Mesothelial cell of epicardium (in vitro differentiated cells): Measurements from ENCODE around the gene SNX15. TPM values are rescaled to one million over a fixed set of nuclear protein-coding genes. Genes with fewer than 3 reads are reported as not detected.

ENCODE experiments used
- DNase-seq, 2 experiments: peaks; one replicate each; pipeline ENCODE4 v3.0.0; 2021; ENCODE audit warnings: low spot score in 2 of 2; ENCODE audit not compliant: unreplicated experiment in 2 of 2
- H3K27ac Mint-ChIP-seq: 2 replicates; pipeline ENCODE4 v1.8.0; 2021; ENCODE audit warnings: mixed read lengths
- H3K27me3 Mint-ChIP-seq: 2 replicates; pipeline ENCODE4 v1.8.0; 2021; ENCODE audit warnings: low read depth, mixed read lengths
- H3K36me3 Mint-ChIP-seq: 2 replicates; pipeline ENCODE4 v1.8.0; 2021; ENCODE audit warnings: mixed read lengths
- H3K4me1 Mint-ChIP-seq: 2 replicates; pipeline ENCODE4 v1.8.0; 2021; ENCODE audit warnings: mixed read lengths
- H3K4me3 Mint-ChIP-seq: 2 replicates; pipeline ENCODE4 v1.8.0; 2021; ENCODE audit warnings: mild to moderate bottlenecking, moderate library complexity, mixed read lengths
- H3K9me3 Mint-ChIP-seq: 2 replicates; pipeline ENCODE4 v1.8.0; 2021; ENCODE audit warnings: mixed read lengths
- total RNA-seq: library from RNA; stranded (reverse); gene quantifications from 3 replicates; pipeline ENCODE4 v1.2.1, GENCODE V29; 2021
- TF ChIP-seq, protein P1 (sequence below): fragments of 200-600 bp; sonication (generic); IDR thresholded peaks from one replicate; pipeline ENCODE4 v1.5.0; 2021; ENCODE audit warnings: antibody characterized with exemption; ENCODE audit not compliant: unreplicated experiment

Gene SNX15
- total RNA-seq, 1 donor from 2014 or later, result 19.2 TPM

DNA sequence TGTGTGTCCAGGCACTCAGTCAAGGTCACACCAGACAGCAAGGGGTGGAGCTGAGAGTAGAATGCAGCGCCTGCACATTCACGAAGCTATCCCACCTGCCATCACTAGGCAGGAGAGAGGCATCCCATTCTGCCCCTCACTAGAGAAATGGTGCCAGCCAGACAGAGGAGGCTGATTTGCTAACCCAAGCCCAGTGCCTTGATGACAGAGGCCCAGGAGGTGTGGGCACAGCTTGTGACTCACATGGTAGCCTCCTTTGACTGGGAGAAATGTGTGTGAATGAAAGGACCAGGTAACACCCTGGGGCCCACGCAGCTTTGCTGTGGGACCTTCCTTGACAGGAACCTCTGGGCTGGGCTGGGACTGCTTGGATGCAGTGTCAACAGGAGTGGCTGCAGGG, 36.3 kb downstream of the SNX15 start:
- no peaks in the 10 kb centered on the region for H3K36me3 Mint-ChIP-seq
- no peak overlapping the region for H3K4me3 Mint-ChIP-seq
- no peaks in the 10 kb centered on the region for H3K4me1 Mint-ChIP-seq
- H3K9me3 Mint-ChIP-seq, result no peaks in the 10 kb centered on the region
- H3K27ac Mint-ChIP-seq, result no peak overlapping the region
- DNase-seq, result no peak
- TF ChIP-seq, protein P1, sequence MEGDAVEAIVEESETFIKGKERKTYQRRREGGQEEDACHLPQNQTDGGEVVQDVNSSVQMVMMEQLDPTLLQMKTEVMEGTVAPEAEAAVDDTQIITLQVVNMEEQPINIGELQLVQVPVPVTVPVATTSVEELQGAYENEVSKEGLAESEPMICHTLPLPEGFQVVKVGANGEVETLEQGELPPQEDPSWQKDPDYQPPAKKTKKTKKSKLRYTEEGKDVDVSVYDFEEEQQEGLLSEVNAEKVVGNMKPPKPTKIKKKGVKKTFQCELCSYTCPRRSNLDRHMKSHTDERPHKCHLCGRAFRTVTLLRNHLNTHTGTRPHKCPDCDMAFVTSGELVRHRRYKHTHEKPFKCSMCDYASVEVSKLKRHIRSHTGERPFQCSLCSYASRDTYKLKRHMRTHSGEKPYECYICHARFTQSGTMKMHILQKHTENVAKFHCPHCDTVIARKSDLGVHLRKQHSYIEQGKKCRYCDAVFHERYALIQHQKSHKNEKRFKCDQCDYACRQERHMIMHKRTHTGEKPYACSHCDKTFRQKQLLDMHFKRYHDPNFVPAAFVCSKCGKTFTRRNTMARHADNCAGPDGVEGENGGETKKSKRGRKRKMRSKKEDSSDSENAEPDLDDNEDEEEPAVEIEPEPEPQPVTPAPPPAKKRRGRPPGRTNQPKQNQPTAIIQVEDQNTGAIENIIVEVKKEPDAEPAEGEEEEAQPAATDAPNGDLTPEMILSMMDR, result no peak
- H3K27me3 Mint-ChIP-seq, result peaks cover 4% of the 10 kb centered on the region

DNA sequence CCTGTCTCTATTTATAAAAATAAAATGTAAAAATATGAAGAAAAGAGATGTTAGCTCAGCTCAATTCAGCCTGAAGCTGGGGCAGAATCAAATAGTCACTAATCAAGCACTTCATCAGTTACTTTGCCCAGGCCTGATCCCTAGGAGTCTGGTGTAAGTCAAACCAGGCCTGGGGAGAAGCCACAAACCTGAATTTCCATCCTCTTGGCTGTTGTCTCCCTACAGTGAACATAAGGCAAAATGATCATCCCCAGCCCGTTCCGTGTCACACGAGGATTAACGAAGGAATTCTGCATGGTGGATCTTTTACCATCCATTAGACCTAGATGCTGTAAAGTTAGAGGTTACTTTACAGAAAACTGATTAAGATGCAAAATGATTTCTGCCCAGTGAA, 37.6 kb downstream of the SNX15 start:
- H3K27ac Mint-ChIP-seq, result no peak overlapping the region
- H3K4me1 Mint-ChIP-seq, result no peaks in the 10 kb centered on the region
- TF ChIP-seq, protein P1, result no peak

DNA sequence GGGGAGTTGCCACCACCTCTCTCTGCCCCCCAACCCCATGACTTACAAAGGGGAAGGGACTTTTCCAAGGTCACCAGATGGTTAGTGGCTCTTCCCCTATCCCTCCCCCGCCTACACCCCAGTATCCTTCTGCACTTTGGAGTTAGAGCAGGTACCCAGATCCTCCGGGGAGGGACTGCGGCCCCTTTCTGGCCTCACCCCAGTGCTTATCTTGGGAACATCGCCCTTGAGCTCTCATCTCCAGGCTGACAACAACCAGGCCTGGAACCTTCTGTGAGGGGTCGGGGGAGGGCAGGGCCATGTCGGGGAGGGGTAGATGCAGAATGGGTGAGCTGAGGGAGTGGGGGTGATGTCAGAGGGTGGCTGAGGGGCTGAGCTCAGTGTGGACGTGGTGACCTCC, 38.6 kb downstream of the SNX15 start:
- DNase-seq, result no peak
- H3K4me1 Mint-ChIP-seq, result no peaks in the 10 kb centered on the region
- TF ChIP-seq, protein P1, result no peak
- no peaks in the 10 kb centered on the region for H3K9me3 Mint-ChIP-seq
- H3K27me3 Mint-ChIP-seq, result peaks cover 2% of the 10 kb centered on the region
- no peak overlapping the region for H3K27ac Mint-ChIP-seq
- H3K4me3 Mint-ChIP-seq, result no peak overlapping the region
- no peaks in the 10 kb centered on the region for H3K36me3 Mint-ChIP-seq

More for the DNA sequence above, 37.6 kb downstream of the SNX15 start:
- DNase-seq, result no peak
- Mint-ChIP-seq H3K36me3 (no peaks in the 10 kb centered on the region), H3K9me3 (no peaks in the 10 kb centered on the region), H3K4me3 (no peak overlapping the region), H3K27me3 (peaks cover 2% of the 10 kb centered on the region)

DNA sequence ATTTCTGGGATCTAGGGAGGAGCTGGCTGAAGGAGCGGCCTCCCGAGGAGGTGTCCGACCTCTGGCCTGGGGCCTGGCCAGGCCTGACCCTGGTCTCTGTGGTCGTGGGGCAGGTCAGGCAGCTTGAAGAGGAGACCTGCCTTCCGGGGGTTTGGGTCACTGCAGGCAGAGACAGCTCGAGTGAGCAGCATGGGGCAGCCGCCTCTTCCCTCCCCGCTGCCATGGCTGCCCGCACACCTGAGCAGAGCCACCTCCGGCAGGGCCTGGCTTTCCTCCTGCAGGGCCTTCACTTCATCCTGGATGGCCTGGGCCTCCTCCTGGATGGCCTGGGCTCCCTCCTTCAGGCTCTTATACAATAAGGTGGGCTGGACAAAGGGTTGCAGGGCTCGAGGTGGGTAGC, 39.1 kb downstream of the SNX15 start:
- Mint-ChIP-seq H3K4me3 (no peak overlapping the region), H3K4me1 (no peaks in the 10 kb centered on the region), H3K36me3 (no peaks in the 10 kb centered on the region), H3K27ac (no peak overlapping the region), H3K27me3 (peaks cover 2% of the 10 kb centered on the region), H3K9me3 (no peaks in the 10 kb centered on the region)
- TF ChIP-seq, protein P1, result no peak
- DNase-seq, result no peak

DNA sequence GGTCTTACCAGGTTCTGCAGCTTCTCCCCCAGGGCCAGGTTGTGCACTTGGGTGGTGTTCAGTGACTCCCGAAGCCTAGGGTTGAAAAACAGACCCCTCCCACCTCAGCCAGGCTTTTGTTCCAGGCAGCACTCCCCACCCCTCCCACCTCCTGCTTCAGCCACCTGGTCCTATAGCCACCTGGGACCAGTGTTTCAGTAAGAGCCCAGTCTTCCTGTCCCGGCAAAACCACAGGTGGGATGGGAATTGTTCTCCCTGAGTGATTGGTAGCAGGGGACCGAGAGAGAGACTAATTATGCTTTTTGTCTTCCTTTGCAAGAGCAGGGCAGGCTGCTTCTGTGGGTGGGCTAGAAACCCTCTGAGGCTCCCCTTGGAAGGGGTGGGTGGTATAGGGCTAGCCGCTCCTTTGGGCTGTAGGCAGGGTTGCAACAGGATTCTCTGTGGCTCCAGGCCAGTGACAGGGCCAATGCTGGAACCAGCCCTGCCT, 39.6 kb downstream of the SNX15 start:
- no peaks in the 10 kb centered on the region for H3K36me3 Mint-ChIP-seq
- H3K4me1 Mint-ChIP-seq, result no peaks in the 10 kb centered on the region
- no peak for DNase-seq
- peaks cover 2% of the 10 kb centered on the region for H3K27me3 Mint-ChIP-seq
- H3K27ac Mint-ChIP-seq, result no peak overlapping the region
- no peak overlapping the region for H3K4me3 Mint-ChIP-seq
- no peaks in the 10 kb centered on the region for H3K9me3 Mint-ChIP-seq
- TF ChIP-seq, protein P1, result no peak

DNA sequence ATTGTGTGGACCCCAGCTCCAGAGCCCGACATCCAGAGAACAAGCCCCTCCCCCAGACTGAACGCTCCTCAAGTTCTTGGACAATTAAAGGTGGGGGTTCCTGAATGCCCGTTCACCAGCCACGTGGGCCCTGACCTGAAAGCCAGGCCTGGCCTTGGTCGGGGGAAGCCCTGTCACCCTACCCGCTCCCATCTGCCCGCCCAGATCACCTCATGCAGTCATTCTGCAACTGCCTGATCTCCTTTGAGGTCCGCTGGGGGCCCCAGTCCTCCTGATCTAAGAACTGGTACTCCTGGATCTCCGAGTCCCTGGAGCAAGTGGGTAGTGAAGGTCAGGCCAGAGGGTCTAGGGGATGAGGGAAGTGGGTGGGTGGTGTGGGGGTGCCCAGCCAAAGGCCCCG, 40.2 kb downstream of the SNX15 start:
- TF ChIP-seq, protein P1, result no peak
- no peak for DNase-seq
- H3K9me3 Mint-ChIP-seq, result no peaks in the 10 kb centered on the region
- H3K27me3 Mint-ChIP-seq, result no peaks in the 10 kb centered on the region
- H3K36me3 Mint-ChIP-seq, result no peaks in the 10 kb centered on the region
- H3K4me1 Mint-ChIP-seq, result no peaks in the 10 kb centered on the region
- no peak overlapping the region for H3K27ac Mint-ChIP-seq
- no peak overlapping the region for H3K4me3 Mint-ChIP-seq
